ENCODE data around the gene IL31. TPM values are rescaled to one million over a fixed set of nuclear protein-coding genes. Genes with fewer than 3 reads are reported as not detected.

Gene IL31
- total RNA-seq, 1 donor from 2014 or later = not detected

- no peaks in the 10 kb centered on the region for H3K27me3 ChIP-seq (ENCODE audit: control insufficient read depth, insufficient read depth, low read length)
Measured at GRCh38 chr12:122158700-122159285, 15.2 kb downstream of the IL31 start.

GRCh38 chr12:122155705-122156104, 18.3 kb downstream of the IL31 start:
- TF ChIP-seq, protein P1, sequence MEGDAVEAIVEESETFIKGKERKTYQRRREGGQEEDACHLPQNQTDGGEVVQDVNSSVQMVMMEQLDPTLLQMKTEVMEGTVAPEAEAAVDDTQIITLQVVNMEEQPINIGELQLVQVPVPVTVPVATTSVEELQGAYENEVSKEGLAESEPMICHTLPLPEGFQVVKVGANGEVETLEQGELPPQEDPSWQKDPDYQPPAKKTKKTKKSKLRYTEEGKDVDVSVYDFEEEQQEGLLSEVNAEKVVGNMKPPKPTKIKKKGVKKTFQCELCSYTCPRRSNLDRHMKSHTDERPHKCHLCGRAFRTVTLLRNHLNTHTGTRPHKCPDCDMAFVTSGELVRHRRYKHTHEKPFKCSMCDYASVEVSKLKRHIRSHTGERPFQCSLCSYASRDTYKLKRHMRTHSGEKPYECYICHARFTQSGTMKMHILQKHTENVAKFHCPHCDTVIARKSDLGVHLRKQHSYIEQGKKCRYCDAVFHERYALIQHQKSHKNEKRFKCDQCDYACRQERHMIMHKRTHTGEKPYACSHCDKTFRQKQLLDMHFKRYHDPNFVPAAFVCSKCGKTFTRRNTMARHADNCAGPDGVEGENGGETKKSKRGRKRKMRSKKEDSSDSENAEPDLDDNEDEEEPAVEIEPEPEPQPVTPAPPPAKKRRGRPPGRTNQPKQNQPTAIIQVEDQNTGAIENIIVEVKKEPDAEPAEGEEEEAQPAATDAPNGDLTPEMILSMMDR (IDR thresholded peaks at IDR 0.05; ENCODE audit: insufficient read depth, low read length, severe bottlenecking) = no peak
- DNase-seq (ENCODE audit: low read depth) (no peak), FAIRE-seq (no peak)
- Histone ChIP-seq H3K4me3 (ENCODE audit: low read depth, low read length) (no peak overlapping the region), H3K36me3 (ENCODE audit: control insufficient read depth, insufficient read depth, low read length) (no peaks in the 10 kb centered on the region), H3K27me3 (ENCODE audit: control insufficient read depth, insufficient read depth, low read length) (no peaks in the 10 kb centered on the region)

More at GRCh38 chr12:122158700-122159285, 15.2 kb downstream of the IL31 start:
- Histone ChIP-seq H3K36me3 (ENCODE audit: control insufficient read depth, insufficient read depth, low read length) (no peaks in the 10 kb centered on the region), H3K4me3 (ENCODE audit: low read depth, low read length) (no peak overlapping the region)
- DNase-seq (ENCODE audit: low read depth) (peak; percentile 89), FAIRE-seq (no peak)
- TF ChIP-seq, protein P1 (IDR thresholded peaks at IDR 0.05; ENCODE audit: insufficient read depth, low read length, severe bottlenecking) = no peak

DNA sequence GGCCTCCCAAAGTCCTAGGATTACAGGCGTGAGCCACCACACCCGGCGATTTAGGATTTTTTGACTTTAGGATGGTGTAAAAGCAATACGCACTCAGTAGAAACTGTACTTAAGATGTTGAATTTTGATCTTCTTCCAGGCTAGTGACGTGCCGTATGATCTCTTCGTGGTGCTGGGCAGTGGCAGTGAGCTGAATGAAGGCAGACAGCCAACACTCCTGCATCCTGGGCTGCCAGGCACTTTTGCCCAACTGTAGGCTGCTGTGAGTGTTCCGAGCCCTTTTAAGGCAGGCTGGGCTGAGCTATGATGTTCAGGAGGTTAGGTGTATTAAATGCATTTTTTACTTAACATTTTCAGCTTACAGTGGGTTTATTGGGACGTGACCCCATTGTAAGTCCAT, 21.3 kb downstream of the IL31 start:
- FAIRE-seq = no peak
- DNase-seq (ENCODE audit: low read depth) = no peak
- TF ChIP-seq, protein P1 (IDR thresholded peaks at IDR 0.05; ENCODE audit: insufficient read depth, low read length, severe bottlenecking) = no peak
- no peaks in the 10 kb centered on the region for H3K36me3 ChIP-seq (ENCODE audit: control insufficient read depth, insufficient read depth, low read length)
- H3K27me3 ChIP-seq (ENCODE audit: control insufficient read depth, insufficient read depth, low read length) = no peaks in the 10 kb centered on the region
- no peak overlapping the region for H3K4me3 ChIP-seq (ENCODE audit: low read depth, low read length)

GRCh38 chr12:122150127-122150681, 23.8 kb downstream of the IL31 start:
- Histone ChIP-seq H3K4me3 (ENCODE audit: low read depth, low read length) (no peak overlapping the region), H3K36me3 (ENCODE audit: control insufficient read depth, insufficient read depth, low read length) (no peaks in the 10 kb centered on the region), H3K27me3 (ENCODE audit: control insufficient read depth, insufficient read depth, low read length) (no peaks in the 10 kb centered on the region)
- FAIRE-seq (no peak), DNase-seq (ENCODE audit: low read depth) (no peak)
- TF ChIP-seq, protein P1 (IDR thresholded peaks at IDR 0.05; ENCODE audit: insufficient read depth, low read length, severe bottlenecking) = no peak

DNA sequence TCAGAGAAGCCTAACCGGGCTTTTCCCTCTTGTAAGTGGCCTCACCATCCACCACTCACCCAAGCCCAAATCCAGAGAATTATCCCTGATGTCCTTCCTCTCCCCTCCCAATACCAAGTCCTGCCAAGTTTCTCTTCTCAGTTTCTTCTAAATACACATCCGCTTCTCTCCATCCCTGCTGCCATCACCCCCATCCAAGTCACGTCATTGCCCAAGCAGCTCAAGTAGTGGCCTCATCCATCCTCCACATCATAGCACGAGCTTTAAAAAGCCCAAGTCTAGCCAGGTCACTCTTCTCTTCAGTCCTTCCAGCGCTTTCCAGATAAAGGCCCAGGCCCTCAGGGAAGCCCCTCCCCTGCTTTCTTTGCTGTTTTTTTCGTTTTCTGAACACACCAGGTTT, 25.4 kb downstream of the IL31 start:
- H3K27me3 ChIP-seq (ENCODE audit: control insufficient read depth, insufficient read depth, low read length) = no peaks in the 10 kb centered on the region
- no peak overlapping the region for H3K4me3 ChIP-seq (ENCODE audit: low read depth, low read length)
- peak; percentile 18 for FAIRE-seq
- TF ChIP-seq, protein P1 (IDR thresholded peaks at IDR 0.05; ENCODE audit: insufficient read depth, low read length, severe bottlenecking) = no peak
- DNase-seq (ENCODE audit: low read depth) = no peak
- no peaks in the 10 kb centered on the region for H3K36me3 ChIP-seq (ENCODE audit: control insufficient read depth, insufficient read depth, low read length)
